ENCODE results near the gene BTBD3. TPM values are rescaled to one million over a fixed set of nuclear protein-coding genes. Genes with fewer than 3 reads are reported as not detected.

BTBD3 gene
- total RNA-seq, 2 experiments from 2014 or later, result 0.82 TPM; not detected in 1

- H3K36me3 ChIP-seq (ENCODE audit: insufficient read depth, low read length), result no peaks in the 10 kb centered on the region
- no TSS peak for BruUV-seq (replicated peaks)
- no peak overlapping the region for H3K4me3 ChIP-seq (ENCODE audit: low read depth, low read length, poor library complexity, severe bottlenecking)
- no peaks in the 10 kb centered on the region for H3K9me2 ChIP-seq (ENCODE audit: insufficient read depth, low read length)
- no peaks in the 10 kb centered on the region for H3K9me3 ChIP-seq (ENCODE audit: low read length)
- H4K20me1 ChIP-seq (ENCODE audit: insufficient read depth, low read length), result no peaks in the 10 kb centered on the region
- no peak overlapping the region for H2AFZ ChIP-seq (ENCODE audit: low read length)
- no peak for DNase-seq (ENCODE audit: low spot score)
- H3K4me1 ChIP-seq (ENCODE audit: insufficient read depth, low read length, poor library complexity, severe bottlenecking), result no peaks in the 10 kb centered on the region
- POLR2A ChIA-PET, result interaction anchor here (0.7 kb wide), 1 partner anchor 778 kb away, joined by 3 read pairs; no protein-coding TSS in a partner anchor
- intact Hi-C loops (cut with micrococcal nuclease; ENCODE audit: unreplicated experiment), result no loop called here
- H3K27ac ChIP-seq (ENCODE audit: low read depth, low read length, poor library complexity, severe bottlenecking), result no peak overlapping the region
- no peak for TF ChIP-seq CTCF (conservative IDR thresholded peaks at IDR 0.05; ENCODE audit: low read length)
- no peak for TF ChIP-seq EZH2phosphoT487 (IDR thresholded peaks at IDR 0.05; ENCODE audit: borderline replicate concordance, low read depth, low read length)
- CTCF ChIA-PET (ENCODE audit: unreplicated experiment), result no interaction called here
- no peaks in the 10 kb centered on the region for H3K79me2 ChIP-seq (ENCODE audit: insufficient read depth, low read depth, low read length)
- no peak overlapping the region for H3K4me2 ChIP-seq (ENCODE audit: low read length)
These were observed 1.3 kb downstream of the BTBD3 start for GRCh38 chr20:11918981-11919380.

GRCh38 chr20:11919581-11919980 is 1.9 kb downstream of the BTBD3 start:
- Histone ChIP-seq H3K4me1 (ENCODE audit: insufficient read depth, low read length, poor library complexity, severe bottlenecking) (no peaks in the 10 kb centered on the region), H2AFZ (ENCODE audit: low read length) (no peak overlapping the region), H3K27ac (ENCODE audit: low read depth, low read length, poor library complexity, severe bottlenecking) (no peak overlapping the region), H3K4me3 (ENCODE audit: low read depth, low read length, poor library complexity, severe bottlenecking) (no peak overlapping the region), H3K9me3 (ENCODE audit: low read length) (no peaks in the 10 kb centered on the region), H3K4me2 (ENCODE audit: low read length) (no peak overlapping the region), H3K9me2 (ENCODE audit: insufficient read depth, low read length) (no peaks in the 10 kb centered on the region), H3K79me2 (ENCODE audit: insufficient read depth, low read depth, low read length) (no peaks in the 10 kb centered on the region), H4K20me1 (ENCODE audit: insufficient read depth, low read length) (no peaks in the 10 kb centered on the region), H3K36me3 (ENCODE audit: insufficient read depth, low read length) (no peaks in the 10 kb centered on the region)
- DNase-seq (ENCODE audit: low spot score), result no peak
- POLR2A ChIA-PET, result no interaction called here
- CTCF ChIA-PET (ENCODE audit: unreplicated experiment), result no interaction called here
- intact Hi-C loops (cut with micrococcal nuclease; ENCODE audit: unreplicated experiment), result no loop called here
- TF ChIP-seq EZH2phosphoT487 (IDR thresholded peaks at IDR 0.05; ENCODE audit: borderline replicate concordance, low read depth, low read length) (no peak), CTCF (conservative IDR thresholded peaks at IDR 0.05; ENCODE audit: low read length) (no peak)
- no TSS peak for BruUV-seq (replicated peaks)

- no peak overlapping the region for H3K4me3 ChIP-seq (ENCODE audit: low read depth, low read length, poor library complexity, severe bottlenecking)
- no peaks in the 10 kb centered on the region for H3K4me1 ChIP-seq (ENCODE audit: insufficient read depth, low read length, poor library complexity, severe bottlenecking)
- H3K4me2 ChIP-seq (ENCODE audit: low read length), result no peak overlapping the region
- H4K20me1 ChIP-seq (ENCODE audit: insufficient read depth, low read length), result no peaks in the 10 kb centered on the region
- H3K9me2 ChIP-seq (ENCODE audit: insufficient read depth, low read length), result no peaks in the 10 kb centered on the region
- ChIA-PET POLR2A (no interaction called here), CTCF (ENCODE audit: unreplicated experiment) (no interaction called here)
- no peak overlapping the region for H3K27ac ChIP-seq (ENCODE audit: low read depth, low read length, poor library complexity, severe bottlenecking)
- intact Hi-C loops (cut with micrococcal nuclease; ENCODE audit: unreplicated experiment), result no loop called here
- no peak for DNase-seq (ENCODE audit: low spot score)
- H3K9me3 ChIP-seq (ENCODE audit: low read length), result no peaks in the 10 kb centered on the region
- H2AFZ ChIP-seq (ENCODE audit: low read length), result no peak overlapping the region
- no peaks in the 10 kb centered on the region for H3K79me2 ChIP-seq (ENCODE audit: insufficient read depth, low read depth, low read length)
- TF ChIP-seq EZH2phosphoT487 (IDR thresholded peaks at IDR 0.05; ENCODE audit: borderline replicate concordance, low read depth, low read length) (no peak), CTCF (conservative IDR thresholded peaks at IDR 0.05; ENCODE audit: low read length) (no peak)
- no peaks in the 10 kb centered on the region for H3K36me3 ChIP-seq (ENCODE audit: insufficient read depth, low read length)
- no TSS peak for BruUV-seq (replicated peaks)
These were observed 2.4 kb downstream of the BTBD3 start for GRCh38 chr20:11920083-11920482.

All from OCI-LY7 (cell line).